GM12874 (cell line): ENCODE results near the gene TRPM5.
A peak's percentile ranks its signal among the peaks of the same experiment; 100 is the strongest.

Experiments
- TF ChIP-seq, protein P1 (sequence below): IDR thresholded peaks from 2 replicates; pipeline ENCODE4 v1.5.1; 2011; ENCODE audit warnings: low read depth, mild to moderate bottlenecking, control low read depth, low read length, moderate library complexity; ENCODE audit not compliant: insufficient read depth

Gene TRPM5

GRCh38 chr11:2428322-2428795 is 16.0 kb downstream of the TRPM5 start:
- TF ChIP-seq, protein P1, sequence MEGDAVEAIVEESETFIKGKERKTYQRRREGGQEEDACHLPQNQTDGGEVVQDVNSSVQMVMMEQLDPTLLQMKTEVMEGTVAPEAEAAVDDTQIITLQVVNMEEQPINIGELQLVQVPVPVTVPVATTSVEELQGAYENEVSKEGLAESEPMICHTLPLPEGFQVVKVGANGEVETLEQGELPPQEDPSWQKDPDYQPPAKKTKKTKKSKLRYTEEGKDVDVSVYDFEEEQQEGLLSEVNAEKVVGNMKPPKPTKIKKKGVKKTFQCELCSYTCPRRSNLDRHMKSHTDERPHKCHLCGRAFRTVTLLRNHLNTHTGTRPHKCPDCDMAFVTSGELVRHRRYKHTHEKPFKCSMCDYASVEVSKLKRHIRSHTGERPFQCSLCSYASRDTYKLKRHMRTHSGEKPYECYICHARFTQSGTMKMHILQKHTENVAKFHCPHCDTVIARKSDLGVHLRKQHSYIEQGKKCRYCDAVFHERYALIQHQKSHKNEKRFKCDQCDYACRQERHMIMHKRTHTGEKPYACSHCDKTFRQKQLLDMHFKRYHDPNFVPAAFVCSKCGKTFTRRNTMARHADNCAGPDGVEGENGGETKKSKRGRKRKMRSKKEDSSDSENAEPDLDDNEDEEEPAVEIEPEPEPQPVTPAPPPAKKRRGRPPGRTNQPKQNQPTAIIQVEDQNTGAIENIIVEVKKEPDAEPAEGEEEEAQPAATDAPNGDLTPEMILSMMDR = peak; percentile 82

- TF ChIP-seq, protein P1 = no peak
Measured at GRCh38 chr11:2427721-2428321, 16.5 kb downstream of the TRPM5 start.

DNA sequence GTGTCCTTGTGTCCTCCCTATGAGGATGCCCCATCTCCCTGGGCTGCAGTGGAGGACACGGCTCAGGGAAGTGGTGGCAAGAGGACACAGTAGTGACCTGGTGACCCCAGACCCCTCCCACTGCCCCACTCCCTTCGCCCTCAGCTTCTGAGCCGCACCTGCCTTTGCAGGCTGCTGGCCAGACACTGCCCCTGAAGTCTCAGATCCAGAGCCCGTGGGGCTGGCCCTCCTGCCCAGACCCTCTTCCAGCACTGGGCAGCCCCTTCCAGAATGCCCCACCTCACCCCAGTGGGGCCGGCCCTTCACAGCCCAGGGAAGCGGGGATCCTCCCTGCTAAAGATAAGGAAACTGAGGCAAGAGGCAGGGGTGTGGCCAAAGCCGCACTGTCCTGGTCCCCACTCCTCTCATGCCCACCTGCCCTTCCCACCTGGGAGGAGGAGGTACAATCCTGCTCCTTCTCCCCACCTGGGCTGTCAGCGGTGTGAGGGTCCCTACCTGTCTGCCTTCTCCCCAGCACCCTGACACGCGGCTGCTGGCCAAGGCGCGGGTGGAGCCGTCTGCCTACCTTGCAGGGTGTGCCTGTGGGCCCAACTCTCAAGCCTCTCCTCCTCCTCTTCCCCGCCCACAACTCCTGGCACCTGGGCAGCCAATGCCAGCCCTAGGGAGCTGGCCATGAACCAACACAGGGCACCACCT is 17.3 kb downstream of the TRPM5 start:
- TF ChIP-seq, protein P1 = no peak

- TF ChIP-seq, protein P1 = no peak
Measured at GRCh38 chr11:2426221-2426620, 18.1 kb downstream of the TRPM5 start.

- TF ChIP-seq, protein P1 = no peak
Measured at GRCh38 chr11:2425506-2425905, 18.8 kb downstream of the TRPM5 start.

DNA sequence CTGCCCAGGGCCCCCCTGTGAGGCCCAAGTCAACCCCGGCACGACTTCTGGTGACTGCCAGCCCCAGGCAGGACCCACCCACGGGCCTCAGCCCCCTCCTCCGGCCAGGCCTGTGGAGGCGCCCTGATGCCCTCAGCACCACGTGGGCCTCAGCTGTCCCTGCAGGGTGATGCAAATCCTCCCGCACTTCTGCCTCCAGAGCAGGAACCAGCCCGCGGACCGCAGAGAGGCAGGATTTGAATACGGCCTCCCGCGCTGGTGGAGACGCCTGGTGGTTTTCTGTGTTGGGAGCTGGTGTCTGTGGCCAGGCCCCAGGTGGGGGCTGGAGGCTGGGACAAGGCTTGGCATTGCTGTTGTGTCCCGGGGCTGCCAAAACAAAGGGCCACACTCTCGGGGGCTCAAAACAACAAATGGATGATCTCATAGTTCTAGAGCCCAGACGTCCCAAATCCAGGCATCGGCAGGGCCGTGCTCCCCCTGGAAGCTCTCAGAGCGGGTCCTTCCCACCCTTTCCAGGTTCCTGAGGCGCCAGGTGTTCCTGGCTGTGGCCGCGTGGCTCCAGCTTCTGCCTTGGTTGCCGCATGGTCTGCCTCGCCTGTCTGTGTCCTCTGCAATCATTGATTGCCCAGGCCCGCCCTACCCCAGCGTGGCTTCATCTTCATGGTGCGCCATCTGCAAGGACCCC is 19.4 kb downstream of the TRPM5 start:
- TF ChIP-seq, protein P1 = no peak
